ENCODE measurements around the gene KLHL8.

KLHL8 gene

GRCh38 chr4:87134122-87134521 is 86.3 kb downstream of the KLHL8 start:
- Histone ChIP-seq H3K9me2 (replicated peaks; ENCODE audit: control insufficient read depth, low read length) (no peaks in the 10 kb centered on the region), H3K79me2 (ENCODE audit: control insufficient read depth, low read length) (no peaks in the 10 kb centered on the region), H3K27ac (ENCODE audit: low read depth, low read length) (no peak overlapping the region), H3K27me3 (ENCODE audit: control insufficient read depth, low read length) (no peaks in the 10 kb centered on the region), H3K4me1 (ENCODE audit: control insufficient read depth, low read length) (0 out of 2 replicates have a peak, but pooled peaks cover 3% of the 10 kb centered on the region), H3F3A (ENCODE audit: control insufficient read depth, insufficient read depth) (no peaks in the 10 kb centered on the region), H4K20me1 (ENCODE audit: control insufficient read depth, insufficient read depth, low read depth, low read length) (no peaks in the 10 kb centered on the region), H3K36me3 (ENCODE audit: control insufficient read depth, low read length) (peaks cover 20% of the 10 kb centered on the region), H3K4me3 (ENCODE audit: low read length) (no peak overlapping the region), H3K4me2 (ENCODE audit: low read length) (no peak overlapping the region), H3K9me3 (ENCODE audit: control insufficient read depth, insufficient read depth, low read length) (no peaks in the 10 kb centered on the region)
- TF ChIP-seq, protein P1, sequence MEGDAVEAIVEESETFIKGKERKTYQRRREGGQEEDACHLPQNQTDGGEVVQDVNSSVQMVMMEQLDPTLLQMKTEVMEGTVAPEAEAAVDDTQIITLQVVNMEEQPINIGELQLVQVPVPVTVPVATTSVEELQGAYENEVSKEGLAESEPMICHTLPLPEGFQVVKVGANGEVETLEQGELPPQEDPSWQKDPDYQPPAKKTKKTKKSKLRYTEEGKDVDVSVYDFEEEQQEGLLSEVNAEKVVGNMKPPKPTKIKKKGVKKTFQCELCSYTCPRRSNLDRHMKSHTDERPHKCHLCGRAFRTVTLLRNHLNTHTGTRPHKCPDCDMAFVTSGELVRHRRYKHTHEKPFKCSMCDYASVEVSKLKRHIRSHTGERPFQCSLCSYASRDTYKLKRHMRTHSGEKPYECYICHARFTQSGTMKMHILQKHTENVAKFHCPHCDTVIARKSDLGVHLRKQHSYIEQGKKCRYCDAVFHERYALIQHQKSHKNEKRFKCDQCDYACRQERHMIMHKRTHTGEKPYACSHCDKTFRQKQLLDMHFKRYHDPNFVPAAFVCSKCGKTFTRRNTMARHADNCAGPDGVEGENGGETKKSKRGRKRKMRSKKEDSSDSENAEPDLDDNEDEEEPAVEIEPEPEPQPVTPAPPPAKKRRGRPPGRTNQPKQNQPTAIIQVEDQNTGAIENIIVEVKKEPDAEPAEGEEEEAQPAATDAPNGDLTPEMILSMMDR (IDR thresholded peaks at IDR 0.05; ENCODE audit: low read depth, low read length, poor library complexity, severe bottlenecking), result no peak
- TF ChIP-seq EZH2phosphoT487 (IDR thresholded peaks at IDR 0.05; ENCODE audit: borderline replicate concordance, low read length), result no peak

- Histone ChIP-seq H3K79me2 (ENCODE audit: control insufficient read depth, low read length) (no peaks in the 10 kb centered on the region), H3K4me2 (ENCODE audit: low read length) (no peak overlapping the region), H3K36me3 (ENCODE audit: control insufficient read depth, low read length) (peaks cover 20% of the 10 kb centered on the region), H3K9me2 (replicated peaks; ENCODE audit: control insufficient read depth, low read length) (no peaks in the 10 kb centered on the region), H3K27ac (ENCODE audit: low read depth, low read length) (no peak overlapping the region), H3K9me3 (ENCODE audit: control insufficient read depth, insufficient read depth, low read length) (no peaks in the 10 kb centered on the region), H3K4me1 (ENCODE audit: control insufficient read depth, low read length) (0 out of 2 replicates have a peak, but pooled peaks cover 3% of the 10 kb centered on the region), H3K27me3 (ENCODE audit: control insufficient read depth, low read length) (no peaks in the 10 kb centered on the region), H3K4me3 (ENCODE audit: low read length) (no peak overlapping the region), H3F3A (ENCODE audit: control insufficient read depth, insufficient read depth) (no peaks in the 10 kb centered on the region), H4K20me1 (ENCODE audit: control insufficient read depth, insufficient read depth, low read depth, low read length) (no peaks in the 10 kb centered on the region)
- TF ChIP-seq, protein P1 (IDR thresholded peaks at IDR 0.05; ENCODE audit: low read depth, low read length, poor library complexity, severe bottlenecking), result no peak
- no peak for TF ChIP-seq EZH2phosphoT487 (IDR thresholded peaks at IDR 0.05; ENCODE audit: borderline replicate concordance, low read length)
These were observed 87.2 kb downstream of the KLHL8 start for GRCh38 chr4:87133183-87133582.

GRCh38 chr4:87132035-87132434 is 88.4 kb downstream of the KLHL8 start:
- no peak overlapping the region for H3K27ac ChIP-seq (ENCODE audit: low read depth, low read length)
- H3K4me2 ChIP-seq (ENCODE audit: low read length), result no peak overlapping the region
- H3K4me1 ChIP-seq (ENCODE audit: control insufficient read depth, low read length), result 0 out of 2 replicates have a peak, but pooled peaks cover 3% of the 10 kb centered on the region
- H3K27me3 ChIP-seq (ENCODE audit: control insufficient read depth, low read length), result no peaks in the 10 kb centered on the region
- H3K4me3 ChIP-seq (ENCODE audit: low read length), result no peak overlapping the region
- no peaks in the 10 kb centered on the region for H3K9me2 ChIP-seq (replicated peaks; ENCODE audit: control insufficient read depth, low read length)
- peaks cover 25% of the 10 kb centered on the region for H3K36me3 ChIP-seq (ENCODE audit: control insufficient read depth, low read length)
- no peak for TF ChIP-seq EZH2phosphoT487 (IDR thresholded peaks at IDR 0.05; ENCODE audit: borderline replicate concordance, low read length)
- TF ChIP-seq, protein P1 (IDR thresholded peaks at IDR 0.05; ENCODE audit: low read depth, low read length, poor library complexity, severe bottlenecking), result no peak
- no peaks in the 10 kb centered on the region for H4K20me1 ChIP-seq (ENCODE audit: control insufficient read depth, insufficient read depth, low read depth, low read length)
- no peaks in the 10 kb centered on the region for H3K79me2 ChIP-seq (ENCODE audit: control insufficient read depth, low read length)
- H3F3A ChIP-seq (ENCODE audit: control insufficient read depth, insufficient read depth), result no peaks in the 10 kb centered on the region
- H3K9me3 ChIP-seq (ENCODE audit: control insufficient read depth, insufficient read depth, low read length), result no peaks in the 10 kb centered on the region

Measured in DOHH2 (cell line).